ENCODE measurements around the gene APP. TPM values are rescaled to one million over a fixed set of nuclear protein-coding genes. Genes with fewer than 3 reads are reported as not detected.

APP gene
- total RNA-seq, 1 donor: 373 TPM

GRCh38 chr21:26070121-26070520, 100.4 kb downstream of the APP start:
- Histone ChIP-seq H3K4me1 (ENCODE audit: insufficient read depth, low read length) (peaks cover 31% of the 10 kb centered on the region), H3K4me2 (ENCODE audit: insufficient read depth, low read length) (peak overlapping the region; percentile 91), H3K36me3 (ENCODE audit: insufficient read depth, low read length) (no peaks in the 10 kb centered on the region), H3K9me3 (ENCODE audit: low read depth, low read length) (no peaks in the 10 kb centered on the region), H3K27ac (ENCODE audit: low read depth, low read length) (no peak overlapping the region), H4K20me1 (ENCODE audit: insufficient read depth, low read length) (peaks cover 14% of the 10 kb centered on the region), H3K79me2 (ENCODE audit: insufficient read depth, low read length) (peaks cover 88% of the 10 kb centered on the region), H3K27me3 (ENCODE audit: insufficient read depth, low read length) (no peaks in the 10 kb centered on the region), H3K4me3 (ENCODE audit: insufficient read depth, low read length) (no peak overlapping the region), H2AFZ (ENCODE audit: low read length) (no peak overlapping the region)
- TF ChIP-seq, protein P1, sequence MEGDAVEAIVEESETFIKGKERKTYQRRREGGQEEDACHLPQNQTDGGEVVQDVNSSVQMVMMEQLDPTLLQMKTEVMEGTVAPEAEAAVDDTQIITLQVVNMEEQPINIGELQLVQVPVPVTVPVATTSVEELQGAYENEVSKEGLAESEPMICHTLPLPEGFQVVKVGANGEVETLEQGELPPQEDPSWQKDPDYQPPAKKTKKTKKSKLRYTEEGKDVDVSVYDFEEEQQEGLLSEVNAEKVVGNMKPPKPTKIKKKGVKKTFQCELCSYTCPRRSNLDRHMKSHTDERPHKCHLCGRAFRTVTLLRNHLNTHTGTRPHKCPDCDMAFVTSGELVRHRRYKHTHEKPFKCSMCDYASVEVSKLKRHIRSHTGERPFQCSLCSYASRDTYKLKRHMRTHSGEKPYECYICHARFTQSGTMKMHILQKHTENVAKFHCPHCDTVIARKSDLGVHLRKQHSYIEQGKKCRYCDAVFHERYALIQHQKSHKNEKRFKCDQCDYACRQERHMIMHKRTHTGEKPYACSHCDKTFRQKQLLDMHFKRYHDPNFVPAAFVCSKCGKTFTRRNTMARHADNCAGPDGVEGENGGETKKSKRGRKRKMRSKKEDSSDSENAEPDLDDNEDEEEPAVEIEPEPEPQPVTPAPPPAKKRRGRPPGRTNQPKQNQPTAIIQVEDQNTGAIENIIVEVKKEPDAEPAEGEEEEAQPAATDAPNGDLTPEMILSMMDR (IDR thresholded peaks at IDR 0.05; ENCODE audit: extremely low read depth, low read depth, low read length): no peak
- no peak for DNase-seq (ENCODE audit: insufficient read length, low spot score, missing footprints)

- Histone ChIP-seq H3K4me3 (ENCODE audit: insufficient read depth, low read length) (no peak overlapping the region), H3K4me2 (ENCODE audit: insufficient read depth, low read length) (no peak overlapping the region), H3K27ac (ENCODE audit: low read depth, low read length) (no peak overlapping the region), H3K79me2 (ENCODE audit: insufficient read depth, low read length) (peaks cover 88% of the 10 kb centered on the region), H4K20me1 (ENCODE audit: insufficient read depth, low read length) (peaks cover 17% of the 10 kb centered on the region), H3K4me1 (ENCODE audit: insufficient read depth, low read length) (peaks cover 31% of the 10 kb centered on the region), H3K9me3 (ENCODE audit: low read depth, low read length) (no peaks in the 10 kb centered on the region), H2AFZ (ENCODE audit: low read length) (no peak overlapping the region), H3K27me3 (ENCODE audit: insufficient read depth, low read length) (no peaks in the 10 kb centered on the region), H3K36me3 (ENCODE audit: insufficient read depth, low read length) (no peaks in the 10 kb centered on the region)
- TF ChIP-seq, protein P1 (IDR thresholded peaks at IDR 0.05; ENCODE audit: extremely low read depth, low read depth, low read length): no peak
- no peak for DNase-seq (ENCODE audit: insufficient read length, low spot score, missing footprints)
Observed at GRCh38 chr21:26068776-26069175, 101.8 kb downstream of the APP start.

DNA sequence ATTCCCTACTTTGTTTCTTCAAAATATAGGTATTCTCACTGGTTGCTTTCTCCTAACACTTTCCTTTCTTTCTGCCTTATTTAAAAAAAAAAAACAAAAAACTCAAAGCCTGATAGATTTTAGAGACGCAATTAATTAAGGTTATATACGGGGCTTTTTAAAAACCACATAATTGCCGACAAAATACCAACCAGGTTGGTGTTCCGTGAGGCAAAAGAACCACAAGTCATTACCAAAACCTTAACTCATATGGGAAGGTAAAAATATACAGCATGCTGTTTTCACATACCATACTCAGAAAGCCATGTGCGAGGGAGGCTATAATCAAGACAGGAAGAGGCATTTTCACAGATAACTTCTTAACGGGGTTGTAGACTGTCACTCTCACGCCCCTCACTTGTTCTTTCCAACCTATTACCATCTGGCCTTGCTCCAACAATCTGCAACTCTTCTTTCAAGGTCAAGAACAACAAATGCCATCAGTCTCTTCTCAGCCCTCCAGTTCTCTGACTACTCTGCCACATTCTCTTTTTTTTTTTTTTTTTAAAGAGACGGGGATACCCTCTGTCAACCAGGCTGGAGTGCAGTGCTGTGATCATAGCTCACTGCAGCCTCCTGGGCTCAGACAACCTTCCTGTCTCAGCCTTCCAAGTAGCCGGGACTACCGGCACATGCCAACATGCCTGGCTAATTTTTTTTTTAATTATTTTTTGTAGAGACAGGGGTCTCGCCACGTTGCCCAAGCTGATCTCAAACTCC, 102.6 kb downstream of the APP start:
- Histone ChIP-seq H3K4me1 (ENCODE audit: insufficient read depth, low read length) (peaks cover 24% of the 10 kb centered on the region), H3K9me3 (ENCODE audit: low read depth, low read length) (no peaks in the 10 kb centered on the region), H3K27ac (ENCODE audit: low read depth, low read length) (no peak overlapping the region), H3K36me3 (ENCODE audit: insufficient read depth, low read length) (no peaks in the 10 kb centered on the region), H2AFZ (ENCODE audit: low read length) (no peak overlapping the region), H3K27me3 (ENCODE audit: insufficient read depth, low read length) (no peaks in the 10 kb centered on the region), H4K20me1 (ENCODE audit: insufficient read depth, low read length) (peaks cover 19% of the 10 kb centered on the region), H3K4me3 (ENCODE audit: insufficient read depth, low read length) (no peak overlapping the region), H3K79me2 (ENCODE audit: insufficient read depth, low read length) (peaks cover 89% of the 10 kb centered on the region), H3K4me2 (ENCODE audit: insufficient read depth, low read length) (no peak overlapping the region)
- TF ChIP-seq, protein P1 (IDR thresholded peaks at IDR 0.05; ENCODE audit: extremely low read depth, low read depth, low read length): no peak
- no peak for DNase-seq (ENCODE audit: insufficient read length, low spot score, missing footprints)

- H4K20me1 ChIP-seq (ENCODE audit: insufficient read depth, low read length): peaks cover 16% of the 10 kb centered on the region
- peaks cover 83% of the 10 kb centered on the region for H3K79me2 ChIP-seq (ENCODE audit: insufficient read depth, low read length)
- H3K27me3 ChIP-seq (ENCODE audit: insufficient read depth, low read length): no peaks in the 10 kb centered on the region
- no peaks in the 10 kb centered on the region for H3K36me3 ChIP-seq (ENCODE audit: insufficient read depth, low read length)
- H2AFZ ChIP-seq (ENCODE audit: low read length): no peak overlapping the region
- DNase-seq (ENCODE audit: insufficient read length, low spot score, missing footprints): no peak
- no peak overlapping the region for H3K4me2 ChIP-seq (ENCODE audit: insufficient read depth, low read length)
- TF ChIP-seq, protein P1 (IDR thresholded peaks at IDR 0.05; ENCODE audit: extremely low read depth, low read depth, low read length): no peak
- H3K4me1 ChIP-seq (ENCODE audit: insufficient read depth, low read length): peaks cover 4% of the 10 kb centered on the region
- no peak overlapping the region for H3K27ac ChIP-seq (ENCODE audit: low read depth, low read length)
- H3K9me3 ChIP-seq (ENCODE audit: low read depth, low read length): no peaks in the 10 kb centered on the region
- H3K4me3 ChIP-seq (ENCODE audit: insufficient read depth, low read length): no peak overlapping the region
Observed at GRCh38 chr21:26064506-26064905, 106.1 kb downstream of the APP start.

Measured in osteoblast (primary cell).